ENCODE data around the gene MVK.

DNA sequence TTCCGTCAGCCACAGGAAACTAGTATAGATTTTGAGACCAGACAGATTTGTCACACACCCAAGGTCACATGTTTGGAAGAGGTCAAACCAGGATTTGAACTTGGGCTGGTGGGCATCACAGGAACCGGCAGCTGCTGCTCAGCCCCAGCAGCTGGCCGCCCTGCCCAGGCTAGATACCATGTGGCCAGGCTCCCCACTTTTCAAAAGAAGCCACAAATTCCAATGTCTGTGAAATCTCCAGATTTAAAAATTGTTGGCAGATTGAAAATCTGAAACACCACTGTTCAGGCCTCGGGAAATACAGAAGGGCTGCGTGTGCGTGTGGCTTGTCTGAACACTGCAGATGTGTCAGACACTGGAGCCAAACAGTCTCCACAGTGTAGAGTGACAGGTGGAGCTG lies 30.7 kb upstream of the MVK start:
- TF ChIP-seq, protein P1, sequence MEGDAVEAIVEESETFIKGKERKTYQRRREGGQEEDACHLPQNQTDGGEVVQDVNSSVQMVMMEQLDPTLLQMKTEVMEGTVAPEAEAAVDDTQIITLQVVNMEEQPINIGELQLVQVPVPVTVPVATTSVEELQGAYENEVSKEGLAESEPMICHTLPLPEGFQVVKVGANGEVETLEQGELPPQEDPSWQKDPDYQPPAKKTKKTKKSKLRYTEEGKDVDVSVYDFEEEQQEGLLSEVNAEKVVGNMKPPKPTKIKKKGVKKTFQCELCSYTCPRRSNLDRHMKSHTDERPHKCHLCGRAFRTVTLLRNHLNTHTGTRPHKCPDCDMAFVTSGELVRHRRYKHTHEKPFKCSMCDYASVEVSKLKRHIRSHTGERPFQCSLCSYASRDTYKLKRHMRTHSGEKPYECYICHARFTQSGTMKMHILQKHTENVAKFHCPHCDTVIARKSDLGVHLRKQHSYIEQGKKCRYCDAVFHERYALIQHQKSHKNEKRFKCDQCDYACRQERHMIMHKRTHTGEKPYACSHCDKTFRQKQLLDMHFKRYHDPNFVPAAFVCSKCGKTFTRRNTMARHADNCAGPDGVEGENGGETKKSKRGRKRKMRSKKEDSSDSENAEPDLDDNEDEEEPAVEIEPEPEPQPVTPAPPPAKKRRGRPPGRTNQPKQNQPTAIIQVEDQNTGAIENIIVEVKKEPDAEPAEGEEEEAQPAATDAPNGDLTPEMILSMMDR (IDR thresholded peaks at IDR 0.05; ENCODE audit: insufficient read depth, low read length, poor library complexity, severe bottlenecking): no peak
- TF ChIP-seq EZH2phosphoT487 (conservative IDR thresholded peaks at IDR 0.05; ENCODE audit: low read length): no peak
